ENCODE data around the gene SLC15A1.

Gene SLC15A1

GRCh38 chr13:98798849-98799645 lies 46.6 kb upstream of the SLC15A1 start:
- Histone ChIP-seq H3K4me1 (ENCODE audit: low read length) (no peaks in the 10 kb centered on the region), H3K4me3 (ENCODE audit: low read length) (no peak overlapping the region), H3K9me2 (replicated peaks; ENCODE audit: insufficient read depth, low read length) (no peaks in the 10 kb centered on the region), H2AFZ (ENCODE audit: low read length) (no peak overlapping the region), H3K36me3 (replicated peaks; ENCODE audit: insufficient read depth, low read length) (no peaks in the 10 kb centered on the region), H3K9me3 (replicated peaks; ENCODE audit: insufficient read depth, low read length) (no peaks in the 10 kb centered on the region), H3K27me3 (replicated peaks; ENCODE audit: insufficient read depth, low read length) (no peaks in the 10 kb centered on the region), H3K4me2 (ENCODE audit: low read depth, low read length) (no peak overlapping the region), H3K9ac (ENCODE audit: low read length) (no peak overlapping the region), H4K20me1 (ENCODE audit: insufficient read depth, low read length) (no peaks in the 10 kb centered on the region), H3K27ac (ENCODE audit: low read length) (no peak overlapping the region), H3F3A (ENCODE audit: insufficient read depth, low read length) (no peaks in the 10 kb centered on the region), H3K79me2 (ENCODE audit: low read length) (no peaks in the 10 kb centered on the region)
- TF ChIP-seq EZH2 (optimal IDR thresholded peaks at IDR 0.05; ENCODE audit: low read depth, low read length) (no peak), EZH2phosphoT487 (IDR thresholded peaks at IDR 0.05; ENCODE audit: low read length) (no peak), CTCF (IDR thresholded peaks at IDR 0.05; ENCODE audit: low read length) (no peak)
- no peak for DNase-seq

GRCh38 chr13:98797456-98797855 lies 45.0 kb upstream of the SLC15A1 start:
- DNase-seq, result no peak
- no peak overlapping the region for H3K4me2 ChIP-seq (ENCODE audit: low read depth, low read length)
- no peaks in the 10 kb centered on the region for H4K20me1 ChIP-seq (ENCODE audit: insufficient read depth, low read length)
- no peaks in the 10 kb centered on the region for H3K79me2 ChIP-seq (ENCODE audit: low read length)
- no peak overlapping the region for H2AFZ ChIP-seq (ENCODE audit: low read length)
- no peaks in the 10 kb centered on the region for H3K4me1 ChIP-seq (ENCODE audit: low read length)
- no peaks in the 10 kb centered on the region for H3K9me3 ChIP-seq (replicated peaks; ENCODE audit: insufficient read depth, low read length)
- no peaks in the 10 kb centered on the region for H3K9me2 ChIP-seq (replicated peaks; ENCODE audit: insufficient read depth, low read length)
- TF ChIP-seq EZH2phosphoT487 (IDR thresholded peaks at IDR 0.05; ENCODE audit: low read length), result no peak
- TF ChIP-seq EZH2 (optimal IDR thresholded peaks at IDR 0.05; ENCODE audit: low read depth, low read length), result no peak
- no peak for TF ChIP-seq CTCF (IDR thresholded peaks at IDR 0.05; ENCODE audit: low read length)
- H3F3A ChIP-seq (ENCODE audit: insufficient read depth, low read length), result no peaks in the 10 kb centered on the region
- no peaks in the 10 kb centered on the region for H3K27me3 ChIP-seq (replicated peaks; ENCODE audit: insufficient read depth, low read length)
- no peak overlapping the region for H3K9ac ChIP-seq (ENCODE audit: low read length)
- H3K4me3 ChIP-seq (ENCODE audit: low read length), result no peak overlapping the region
- no peaks in the 10 kb centered on the region for H3K36me3 ChIP-seq (replicated peaks; ENCODE audit: insufficient read depth, low read length)
- H3K27ac ChIP-seq (ENCODE audit: low read length), result no peak overlapping the region

GRCh38 chr13:98796798-98797197 lies 44.3 kb upstream of the SLC15A1 start:
- Histone ChIP-seq H4K20me1 (ENCODE audit: insufficient read depth, low read length) (no peaks in the 10 kb centered on the region), H3F3A (ENCODE audit: insufficient read depth, low read length) (no peaks in the 10 kb centered on the region), H3K4me1 (ENCODE audit: low read length) (no peaks in the 10 kb centered on the region), H2AFZ (ENCODE audit: low read length) (no peak overlapping the region), H3K4me3 (ENCODE audit: low read length) (no peak overlapping the region), H3K79me2 (ENCODE audit: low read length) (no peaks in the 10 kb centered on the region), H3K9me2 (replicated peaks; ENCODE audit: insufficient read depth, low read length) (no peaks in the 10 kb centered on the region), H3K27me3 (replicated peaks; ENCODE audit: insufficient read depth, low read length) (no peaks in the 10 kb centered on the region), H3K4me2 (ENCODE audit: low read depth, low read length) (no peak overlapping the region), H3K36me3 (replicated peaks; ENCODE audit: insufficient read depth, low read length) (no peaks in the 10 kb centered on the region), H3K27ac (ENCODE audit: low read length) (no peak overlapping the region), H3K9me3 (replicated peaks; ENCODE audit: insufficient read depth, low read length) (no peaks in the 10 kb centered on the region), H3K9ac (ENCODE audit: low read length) (no peak overlapping the region)
- DNase-seq, result no peak
- TF ChIP-seq CTCF (IDR thresholded peaks at IDR 0.05; ENCODE audit: low read length) (no peak), EZH2phosphoT487 (IDR thresholded peaks at IDR 0.05; ENCODE audit: low read length) (no peak), EZH2 (optimal IDR thresholded peaks at IDR 0.05; ENCODE audit: low read depth, low read length) (no peak)

Measured in MM.1S (cell line).